RWPE1 (cell line): ENCODE measurements around the gene CASK.
"Not testable (repeated sequence)": the region's sequence is repeated elsewhere in the genome, so short reads cannot be mapped to it uniquely, and the experiment has no call there.

Source experiments
- CTCF ChIA-PET: fragments of 350-600 bp; sonication (Branson Sonifier 250); formaldehyde crosslinking; extraction: SDS; loops from one replicate; lab custom pipeline; 2021; lab: Yijun Ruan, JAX
- POLR2A ChIA-PET: fragments of 400-600 bp; formaldehyde crosslinking; extraction: SDS; loops from one replicate; lab custom pipeline; 2020; ENCODE audit warnings: antibody characterized with exemption; ENCODE audit not compliant: low non-redundant PET; lab: Yijun Ruan, JAX
- DNase-seq: peaks from one replicate; pipeline ENCODE4 v3.0.0; 2012; ENCODE audit warnings: low spot score
- H3K27ac ChIP-seq: fragments of 450-650 bp; 2 replicates; pipeline ENCODE4 v1.5.1; 2017
- CTCF ChIP-seq: fragments of 450-650 bp; conservative IDR thresholded peaks from 2 replicates; pipeline ENCODE4 v1.5.1; 2017; ENCODE audit warnings: low read depth, mild to moderate bottlenecking

CASK gene

DNA sequence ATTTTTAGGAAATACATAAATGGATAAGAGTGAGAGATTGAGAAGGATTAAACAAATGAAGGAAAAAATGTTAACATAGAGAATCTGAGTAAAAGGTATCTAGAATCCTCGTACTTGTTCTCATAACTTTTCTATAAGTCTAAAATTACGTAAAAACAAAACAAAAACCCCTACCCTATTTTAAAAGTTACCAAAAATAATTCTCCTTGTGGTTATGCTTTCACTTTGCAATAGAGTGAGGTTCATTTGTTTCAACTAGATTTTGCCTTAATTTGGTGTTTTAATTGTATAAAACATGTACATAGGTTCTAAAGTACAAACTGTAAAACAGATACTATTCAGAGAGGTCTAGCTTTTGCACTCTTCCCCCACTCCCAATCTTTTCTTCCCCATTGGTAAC lies 238.4 kb downstream of the CASK start:
- no peak overlapping the region for H3K27ac ChIP-seq
- no peak for DNase-seq
- no peak for TF ChIP-seq CTCF
- CTCF ChIA-PET, result no interaction called here
- POLR2A ChIA-PET, result no interaction called here

- CTCF ChIA-PET, result interaction anchor here (0.6 to 0.7 kb wide), 2 partner anchors 353 to 1904 kb away, joined by 3 read pairs; no protein-coding TSS in a partner anchor
- H3K27ac ChIP-seq, result no peak overlapping the region
- DNase-seq, result no peak
- no peak for TF ChIP-seq CTCF
- POLR2A ChIA-PET, result no interaction called here
These were observed 239.2 kb downstream of the CASK start for GRCh38 chrX:41684138-41684537.

- ChIA-PET POLR2A (no interaction called here), CTCF (no interaction called here)
- no peak overlapping the region for H3K27ac ChIP-seq
- no peak for DNase-seq
- TF ChIP-seq CTCF, result no peak
These were observed 245.9 kb downstream of the CASK start for GRCh38 chrX:41677183-41678060.

DNA sequence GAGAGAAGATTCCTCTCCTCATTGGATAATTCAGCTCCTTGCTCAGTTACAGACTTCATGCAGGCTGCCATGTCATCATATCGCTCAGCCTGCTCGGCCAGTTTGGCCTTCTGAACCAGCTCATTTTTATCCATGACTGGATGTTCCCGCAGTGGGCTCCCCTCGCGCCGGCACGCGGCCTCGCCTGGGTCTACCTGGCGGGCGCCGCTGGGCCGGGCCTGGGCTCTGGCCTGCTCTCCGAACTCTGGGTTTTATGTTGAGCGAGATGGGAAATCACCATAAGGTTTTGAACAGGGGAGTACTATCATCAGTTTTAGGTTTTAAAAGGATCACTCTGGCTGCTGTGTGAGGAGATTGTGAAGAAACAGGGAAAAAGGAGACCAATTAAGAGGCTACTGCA lies 247.0 kb downstream of the CASK start:
- DNase-seq, CTCF ChIA-PET, H3K27ac ChIP-seq, POLR2A ChIA-PET: not testable (repeated sequence)

DNA sequence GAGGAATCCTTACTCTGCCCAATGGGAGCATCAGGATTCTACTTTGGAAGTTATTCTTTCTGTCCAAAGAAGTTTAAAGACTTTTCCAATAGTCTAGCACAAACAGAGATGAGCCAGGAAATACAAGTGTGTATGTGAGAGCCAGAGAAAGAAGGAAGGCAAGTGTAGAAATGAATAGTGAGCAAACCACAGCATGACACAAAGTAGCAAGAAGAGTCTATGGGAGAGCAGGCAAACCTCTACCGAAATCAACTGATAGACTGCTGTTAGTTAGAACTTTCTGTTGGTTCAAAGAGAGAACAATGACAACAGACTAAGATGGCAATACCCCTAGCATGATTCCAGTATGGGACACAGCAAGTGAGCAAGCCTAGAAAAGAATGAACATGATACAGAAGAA lies 250.7 kb downstream of the CASK start:
- no peak overlapping the region for H3K27ac ChIP-seq
- POLR2A ChIA-PET, result interaction anchor here (0.5 kb wide), 1 partner anchor 624 kb away, joined by 4 read pairs; no protein-coding TSS in a partner anchor
- TF ChIP-seq CTCF, result no peak
- CTCF ChIA-PET, result no interaction called here
- no peak for DNase-seq

DNA sequence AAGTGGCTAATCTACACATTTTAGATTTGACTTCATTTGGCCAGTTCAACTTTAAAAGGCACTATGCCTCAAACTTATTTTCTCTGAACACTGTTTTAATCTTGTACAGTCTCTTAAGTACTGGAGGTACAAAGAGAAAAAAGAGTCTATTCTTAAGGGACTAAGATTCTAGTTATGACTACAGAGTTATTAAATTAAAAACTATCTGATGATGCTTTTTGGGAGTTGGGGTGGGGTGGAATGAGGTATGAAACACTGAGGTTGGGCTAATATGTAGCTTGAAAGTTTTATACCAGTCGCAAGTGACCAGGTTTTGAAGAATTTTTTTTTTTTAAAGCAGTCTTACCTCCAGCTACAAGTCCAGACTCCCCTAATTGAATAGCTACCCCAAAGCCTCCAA lies 252.3 kb downstream of the CASK start:
- CTCF ChIA-PET, result no interaction called here
- no peak overlapping the region for H3K27ac ChIP-seq
- no peak for DNase-seq
- no peak for TF ChIP-seq CTCF
- POLR2A ChIA-PET, result no interaction called here

DNA sequence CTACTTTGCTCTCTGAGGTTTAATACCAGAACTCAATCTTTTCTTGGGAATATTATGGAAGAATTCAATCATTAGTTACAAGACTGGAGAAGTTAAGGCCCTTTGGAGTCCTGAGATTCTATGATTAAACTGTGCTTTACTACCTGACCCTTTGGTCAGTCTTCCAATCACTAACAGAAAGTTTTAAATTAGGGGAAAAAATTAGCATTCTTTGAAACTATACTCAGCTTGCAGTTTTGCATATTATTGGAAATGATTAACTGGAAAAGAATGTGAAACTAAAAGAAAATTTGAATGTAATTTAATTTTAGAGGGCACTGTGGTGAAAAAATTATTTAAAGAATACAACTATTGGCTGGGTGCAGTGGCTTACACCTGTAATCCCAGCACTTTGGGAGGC lies 253.2 kb downstream of the CASK start:
- DNase-seq, result no peak
- no peak for TF ChIP-seq CTCF
- ChIA-PET CTCF (no interaction called here), POLR2A (no interaction called here)
- H3K27ac ChIP-seq, result no peak overlapping the region
